ENCODE data around the gene TDRD10.

Gene TDRD10

GRCh38 chr1:154514066-154514553 is 12.1 kb downstream of the TDRD10 start:
- no peak overlapping the region for H2BK120ac ChIP-seq (ENCODE audit: low read depth, low read length)

GRCh38 chr1:154517661-154518060 is 15.6 kb downstream of the TDRD10 start:
- Histone ChIP-seq H3K9me3 (replicated peaks in 1 of 2; ENCODE audit: control insufficient read depth in 2 of 2, insufficient read depth in 1 of 2, low read depth in 1 of 2, low read length in 2 of 2) (no peaks in the 10 kb centered on the region), H2BK120ac (ENCODE audit: low read depth, low read length) (no peak overlapping the region), H3K14ac (ENCODE audit: low read length) (no peak overlapping the region), H3K4me3 (ENCODE audit: low read length in 2 of 2) (no peak overlapping the region), H2BK5ac (ENCODE audit: low read length) (no peak overlapping the region), H2BK15ac (ENCODE audit: low read length) (no peak overlapping the region), H3K18ac (ENCODE audit: low read length) (no peak overlapping the region), H3K27ac (replicated peaks; ENCODE audit: low read length) (no peak overlapping the region), H2AK5ac (ENCODE audit: low read depth, low read length) (peak overlapping the region; percentile 40), H3K9ac (ENCODE audit: low read depth, low read length, poor library complexity) (no peak overlapping the region), H3K4me1 (ENCODE audit: control insufficient read depth in 2 of 2, insufficient read depth in 1 of 2, low read depth in 1 of 2, low read length in 2 of 2) (no peaks in the 10 kb centered on the region), H3K4ac (ENCODE audit: low read length) (no peak overlapping the region), H3K4me2 (ENCODE audit: insufficient read depth, low read length, poor library complexity, severe bottlenecking) (no peak overlapping the region), H4K91ac (ENCODE audit: low read depth, low read length, poor library complexity) (no peak overlapping the region), H2AFZ (ENCODE audit: low read length) (no peak overlapping the region), H2BK12ac (ENCODE audit: low read length) (no peak overlapping the region), H3K36me3 (replicated peaks in 1 of 2; ENCODE audit: control insufficient read depth in 2 of 2, insufficient read depth in 2 of 2, low read length in 2 of 2) (no peaks in the 10 kb centered on the region), H3K79me1 (ENCODE audit: low read depth, low read length) (no peaks in the 10 kb centered on the region), H3K23ac (ENCODE audit: low read depth, low read length, poor library complexity) (peak overlapping the region; percentile 25), H4K8ac (ENCODE audit: low read depth, low read length) (no peak overlapping the region), H3K27me3 (ENCODE audit: control insufficient read depth in 3 of 3, insufficient read depth in 3 of 3, low read depth in 1 of 3, low read length in 3 of 3) (peaks cover 0 to 52% (median 0%) of the 10 kb centered on the region in 3 experiments)
- DNase-seq (ENCODE audit: low spot score): no peak
- no CpG with 5 or more reads among the region's 11 CpGs for WGBS, 2 donors (ENCODE audit: extremely low coverage in 2 of 2, insufficient read length in 2 of 2, insufficient replicate concordance in 1 of 2)

More at GRCh38 chr1:154514066-154514553, 12.1 kb downstream of the TDRD10 start:
- Histone ChIP-seq H3K4ac (ENCODE audit: low read length) (no peak overlapping the region), H4K8ac (ENCODE audit: low read depth, low read length) (no peak overlapping the region), H3K23ac (ENCODE audit: low read depth, low read length, poor library complexity) (no peak overlapping the region), H3K4me2 (ENCODE audit: insufficient read depth, low read length, poor library complexity, severe bottlenecking) (no peak overlapping the region), H3K4me3 (ENCODE audit: low read length in 2 of 2) (no peak overlapping the region), H3K27me3 (ENCODE audit: control insufficient read depth in 3 of 3, insufficient read depth in 3 of 3, low read depth in 1 of 3, low read length in 3 of 3) (peaks cover 0 to 27% (median 0%) of the 10 kb centered on the region in 3 experiments), H3K27ac (replicated peaks; ENCODE audit: low read length) (no peak overlapping the region), H3K36me3 (replicated peaks in 1 of 2; ENCODE audit: control insufficient read depth in 2 of 2, insufficient read depth in 2 of 2, low read length in 2 of 2) (no peaks in the 10 kb centered on the region), H3K4me1 (ENCODE audit: control insufficient read depth in 2 of 2, insufficient read depth in 1 of 2, low read depth in 1 of 2, low read length in 2 of 2) (no peaks in the 10 kb centered on the region), H3K9ac (ENCODE audit: low read depth, low read length, poor library complexity) (no peak overlapping the region), H2BK12ac (ENCODE audit: low read length) (no peak overlapping the region), H2AK5ac (ENCODE audit: low read depth, low read length) (no peak overlapping the region), H3K14ac (ENCODE audit: low read length) (no peak overlapping the region), H3K18ac (ENCODE audit: low read length) (no peak overlapping the region), H2AFZ (ENCODE audit: low read length) (no peak overlapping the region), H3K79me1 (ENCODE audit: low read depth, low read length) (no peaks in the 10 kb centered on the region), H4K91ac (ENCODE audit: low read depth, low read length, poor library complexity) (no peak overlapping the region), H2BK15ac (ENCODE audit: low read length) (no peak overlapping the region), H3K9me3 (replicated peaks in 1 of 2; ENCODE audit: control insufficient read depth in 2 of 2, insufficient read depth in 1 of 2, low read depth in 1 of 2, low read length in 2 of 2) (no peaks in the 10 kb centered on the region), H2BK5ac (ENCODE audit: low read length) (no peak overlapping the region)
- DNase-seq (ENCODE audit: low spot score): no peak
- WGBS, 2 donors (ENCODE audit: extremely low coverage in 2 of 2, insufficient read length in 2 of 2, insufficient replicate concordance in 1 of 2): no CpG with 5 or more reads among the region's 7 CpGs

GRCh38 chr1:154519591-154519991 is 17.6 kb downstream of the TDRD10 start:
- Histone ChIP-seq H3K4me1 (ENCODE audit: control insufficient read depth in 2 of 2, insufficient read depth in 1 of 2, low read depth in 1 of 2, low read length in 2 of 2) (no peaks in the 10 kb centered on the region), H3K36me3 (replicated peaks in 1 of 2; ENCODE audit: control insufficient read depth in 2 of 2, insufficient read depth in 2 of 2, low read length in 2 of 2) (no peaks in the 10 kb centered on the region), H3K4ac (ENCODE audit: low read length) (no peak overlapping the region), H2BK120ac (ENCODE audit: low read depth, low read length) (no peak overlapping the region), H2AFZ (ENCODE audit: low read length) (no peak overlapping the region), H2BK15ac (ENCODE audit: low read length) (peak overlapping the region; percentile 39), H4K91ac (ENCODE audit: low read depth, low read length, poor library complexity) (no peak overlapping the region), H2BK12ac (ENCODE audit: low read length) (no peak overlapping the region), H3K4me3 (ENCODE audit: low read length in 2 of 2) (no peak overlapping the region), H3K27ac (replicated peaks; ENCODE audit: low read length) (no peak overlapping the region), H2BK5ac (ENCODE audit: low read length) (no peak overlapping the region), H4K8ac (ENCODE audit: low read depth, low read length) (no peak overlapping the region), H3K27me3 (ENCODE audit: control insufficient read depth in 3 of 3, insufficient read depth in 3 of 3, low read depth in 1 of 3, low read length in 3 of 3) (peaks cover 0 to 42% (median 0%) of the 10 kb centered on the region in 3 experiments), H3K4me2 (ENCODE audit: insufficient read depth, low read length, poor library complexity, severe bottlenecking) (no peak overlapping the region), H3K18ac (ENCODE audit: low read length) (peak overlapping the region; percentile 22), H3K9me3 (replicated peaks in 1 of 2; ENCODE audit: control insufficient read depth in 2 of 2, insufficient read depth in 1 of 2, low read depth in 1 of 2, low read length in 2 of 2) (no peaks in the 10 kb centered on the region), H3K23ac (ENCODE audit: low read depth, low read length, poor library complexity) (no peak overlapping the region), H3K9ac (ENCODE audit: low read depth, low read length, poor library complexity) (no peak overlapping the region), H3K14ac (ENCODE audit: low read length) (peak overlapping the region; percentile 49), H2AK5ac (ENCODE audit: low read depth, low read length) (no peak overlapping the region), H3K79me1 (ENCODE audit: low read depth, low read length) (no peaks in the 10 kb centered on the region)
- no CpG with 5 or more reads among the region's 9 CpGs for WGBS, 2 donors (ENCODE audit: extremely low coverage in 2 of 2, insufficient read length in 2 of 2, insufficient replicate concordance in 1 of 2)
- no peak for DNase-seq (ENCODE audit: low spot score)

- no peak overlapping the region for H2AFZ ChIP-seq (ENCODE audit: low read length)
- H3K18ac ChIP-seq (ENCODE audit: low read length): no peak overlapping the region
- H3K23ac ChIP-seq (ENCODE audit: low read depth, low read length, poor library complexity): no peak overlapping the region
- H3K27ac ChIP-seq (replicated peaks; ENCODE audit: low read length): no peak overlapping the region
- H3K27me3 ChIP-seq (ENCODE audit: control insufficient read depth in 3 of 3, insufficient read depth in 3 of 3, low read depth in 1 of 3, low read length in 3 of 3): peaks cover 0 to 42% (median 0%) of the 10 kb centered on the region in 3 experiments
- no peak overlapping the region for H3K4ac ChIP-seq (ENCODE audit: low read length)
- H2BK15ac ChIP-seq (ENCODE audit: low read length): no peak overlapping the region
- DNase-seq (ENCODE audit: low spot score): no peak
- no peaks in the 10 kb centered on the region for H3K9me3 ChIP-seq (replicated peaks in 1 of 2; ENCODE audit: control insufficient read depth in 2 of 2, insufficient read depth in 1 of 2, low read depth in 1 of 2, low read length in 2 of 2)
- no CpG with 5 or more reads among the region's 3 CpGs for WGBS, 2 donors (ENCODE audit: extremely low coverage in 2 of 2, insufficient read length in 2 of 2, insufficient replicate concordance in 1 of 2)
- no peak overlapping the region for H3K9ac ChIP-seq (ENCODE audit: low read depth, low read length, poor library complexity)
- H2BK120ac ChIP-seq (ENCODE audit: low read depth, low read length): no peak overlapping the region
- H2BK12ac ChIP-seq (ENCODE audit: low read length): no peak overlapping the region
- no peak overlapping the region for H3K14ac ChIP-seq (ENCODE audit: low read length)
- no peaks in the 10 kb centered on the region for H3K4me1 ChIP-seq (ENCODE audit: control insufficient read depth in 2 of 2, insufficient read depth in 1 of 2, low read depth in 1 of 2, low read length in 2 of 2)
- no peak overlapping the region for H2BK5ac ChIP-seq (ENCODE audit: low read length)
- H4K91ac ChIP-seq (ENCODE audit: low read depth, low read length, poor library complexity): no peak overlapping the region
- no peak overlapping the region for H3K4me3 ChIP-seq (ENCODE audit: low read length in 2 of 2)
- H3K36me3 ChIP-seq (replicated peaks in 1 of 2; ENCODE audit: control insufficient read depth in 2 of 2, insufficient read depth in 2 of 2, low read length in 2 of 2): no peaks in the 10 kb centered on the region
- H3K4me2 ChIP-seq (ENCODE audit: insufficient read depth, low read length, poor library complexity, severe bottlenecking): no peak overlapping the region
- H4K8ac ChIP-seq (ENCODE audit: low read depth, low read length): no peak overlapping the region
- H3K79me1 ChIP-seq (ENCODE audit: low read depth, low read length): no peaks in the 10 kb centered on the region
- H2AK5ac ChIP-seq (ENCODE audit: low read depth, low read length): no peak overlapping the region
Measured at GRCh38 chr1:154520333-154520732, 18.3 kb downstream of the TDRD10 start.
